ENCODE data around the gene DBN1.
"Not testable (repeated sequence)": the region's sequence is repeated elsewhere in the genome, so short reads cannot be mapped to it uniquely, and the experiment has no call there.

Gene DBN1

DNA sequence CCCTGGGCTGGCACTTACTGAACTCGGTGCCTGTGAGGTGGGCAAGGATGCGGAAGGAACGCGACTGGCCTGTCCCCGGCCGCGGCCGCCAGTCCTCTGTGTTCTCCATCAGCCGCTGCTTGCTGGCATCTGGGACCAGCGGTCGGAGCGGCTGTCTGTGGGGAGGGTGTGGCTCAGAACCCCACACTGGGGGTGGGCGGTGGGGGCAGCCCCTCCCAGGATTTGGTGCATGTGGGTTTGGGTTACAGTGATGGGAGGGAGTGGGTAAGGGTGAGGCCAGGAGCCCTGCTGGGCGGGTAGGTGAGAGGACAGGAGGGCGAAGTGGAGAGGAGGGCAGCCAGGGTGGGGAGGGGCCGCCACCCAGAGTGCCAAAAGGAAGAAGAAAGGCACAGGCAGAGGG is 17.6 kb upstream of the DBN1 start:
- DNase-seq (ENCODE audit: low read depth), result no peak

DNA sequence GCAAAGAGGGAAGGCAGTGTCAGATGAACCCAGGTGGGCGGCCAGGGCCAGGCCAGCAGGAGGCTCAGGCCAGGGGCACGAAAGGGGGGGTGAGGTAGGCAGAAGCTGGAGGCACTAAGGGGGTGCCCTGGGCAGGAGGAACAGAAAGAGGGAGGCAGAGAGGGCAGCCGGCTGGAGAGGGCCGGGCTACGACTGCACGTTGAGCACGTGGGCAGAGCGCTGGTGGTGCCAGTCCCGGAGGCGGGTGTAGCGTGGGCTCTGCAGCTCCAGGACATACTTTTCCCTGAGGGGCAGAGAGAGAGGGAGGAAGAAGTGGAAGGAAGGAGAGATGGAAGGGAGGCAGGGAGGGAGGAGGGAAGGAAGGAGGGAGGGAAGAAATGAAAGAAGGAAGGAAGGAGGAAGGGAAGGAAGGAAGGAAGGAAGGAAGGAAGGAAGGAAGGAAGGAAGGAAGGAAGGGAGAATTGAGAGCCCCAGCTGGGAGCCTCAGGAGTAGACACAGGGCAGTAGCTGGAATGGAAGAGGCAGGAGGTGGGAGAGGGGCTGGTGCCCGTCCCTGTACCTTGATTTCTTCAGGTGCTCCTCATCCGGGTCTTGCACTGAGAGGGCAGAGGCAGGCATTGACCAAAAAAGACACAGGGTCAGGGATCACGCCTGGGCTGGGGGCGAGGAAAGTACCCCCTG is 17.0 kb upstream of the DBN1 start:
- DNase-seq (ENCODE audit: low read depth), result no peak

DNA sequence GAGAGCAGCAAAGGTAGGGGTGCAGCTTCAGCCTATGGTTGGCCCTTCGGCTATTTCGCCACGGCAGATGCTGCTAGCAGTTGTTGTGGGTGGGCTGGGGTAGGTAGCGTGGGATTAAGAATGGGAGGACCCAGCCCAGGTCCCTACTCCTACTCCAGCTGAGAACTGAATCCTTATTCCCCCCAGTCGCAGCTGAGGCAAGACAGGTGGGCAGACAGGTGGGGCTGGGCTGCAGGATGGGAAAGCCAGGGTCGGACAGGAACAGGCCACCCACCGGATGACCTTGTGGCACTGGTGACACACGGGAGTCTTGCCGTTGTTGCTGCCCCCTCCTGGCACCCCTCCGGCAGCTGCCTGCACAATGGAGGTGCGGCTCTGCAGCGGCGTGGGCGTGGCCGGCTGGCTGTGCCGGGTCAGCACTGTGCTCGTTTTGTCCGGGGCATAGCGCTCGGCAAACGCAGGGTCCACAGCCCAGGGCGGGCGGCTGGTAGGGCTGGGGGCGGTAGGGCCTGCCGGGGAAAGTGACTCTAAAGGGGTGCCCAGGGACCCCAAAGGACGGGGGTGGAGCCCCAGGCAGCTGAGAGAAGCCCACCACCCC is 15.8 kb upstream of the DBN1 start:
- DNase-seq (ENCODE audit: low read depth), result no peak

DNA sequence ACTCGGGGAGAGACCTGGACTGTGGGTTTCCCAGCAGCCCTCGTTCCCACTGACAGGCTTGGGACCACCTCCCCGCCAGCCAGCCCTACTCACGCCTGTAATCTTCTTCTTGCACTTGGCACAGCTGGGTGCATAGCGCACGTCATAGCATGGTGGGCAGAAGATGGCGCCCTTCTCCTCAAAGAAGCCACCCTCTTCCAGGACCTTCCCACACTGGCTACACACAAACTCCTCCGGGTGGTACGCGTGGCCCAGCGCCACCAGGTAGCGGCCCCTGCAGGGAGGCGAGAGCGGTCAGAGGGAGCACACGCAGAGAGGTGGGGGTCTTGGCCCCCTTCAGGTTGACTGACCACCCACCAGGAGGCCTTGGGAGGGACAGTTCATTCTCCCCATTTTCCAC is 14.5 kb upstream of the DBN1 start:
- DNase-seq (ENCODE audit: low read depth), result no peak

DNA sequence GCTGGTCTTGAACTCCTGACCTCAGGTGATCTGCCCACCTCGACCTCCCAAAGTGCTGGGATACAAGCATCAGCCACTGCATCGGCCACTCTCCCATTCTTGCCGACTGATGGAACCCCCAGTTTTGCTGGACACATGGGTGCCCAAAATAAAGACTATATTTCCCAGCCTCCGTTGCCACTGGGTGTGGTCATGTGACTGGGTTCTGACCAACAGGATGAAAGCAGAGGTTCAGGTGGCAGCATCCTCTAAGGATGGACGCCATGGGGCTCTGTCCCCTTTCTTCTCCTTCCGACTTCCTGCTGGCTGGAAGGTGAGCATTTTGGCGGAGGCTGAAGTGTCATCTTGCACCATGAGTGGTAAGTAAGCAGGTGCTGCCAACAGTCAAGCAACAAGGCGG is 13.7 kb upstream of the DBN1 start:
- DNase-seq (ENCODE audit: low read depth), result no peak

DNA sequence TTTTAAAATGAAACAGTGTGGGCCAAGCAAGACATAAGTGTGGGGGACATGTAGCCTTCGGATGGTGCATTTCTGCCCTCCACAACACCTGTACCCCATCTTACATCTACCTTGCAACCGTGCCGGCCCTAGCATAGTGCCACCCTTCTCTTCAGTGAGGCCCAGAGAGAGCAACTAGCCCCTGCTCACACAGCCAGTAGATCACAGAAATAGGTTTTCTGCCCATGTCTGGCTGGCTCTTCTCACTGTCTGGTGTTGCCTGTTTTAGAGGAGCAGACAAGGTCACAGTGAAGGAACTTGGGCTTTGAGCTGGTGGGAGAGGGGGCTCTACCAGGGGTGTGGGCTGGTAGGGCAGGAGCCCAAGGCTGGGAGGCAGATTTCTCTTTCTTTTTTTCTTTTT is 12.8 kb upstream of the DBN1 start:
- DNase-seq (ENCODE audit: low read depth), result no peak

DNA sequence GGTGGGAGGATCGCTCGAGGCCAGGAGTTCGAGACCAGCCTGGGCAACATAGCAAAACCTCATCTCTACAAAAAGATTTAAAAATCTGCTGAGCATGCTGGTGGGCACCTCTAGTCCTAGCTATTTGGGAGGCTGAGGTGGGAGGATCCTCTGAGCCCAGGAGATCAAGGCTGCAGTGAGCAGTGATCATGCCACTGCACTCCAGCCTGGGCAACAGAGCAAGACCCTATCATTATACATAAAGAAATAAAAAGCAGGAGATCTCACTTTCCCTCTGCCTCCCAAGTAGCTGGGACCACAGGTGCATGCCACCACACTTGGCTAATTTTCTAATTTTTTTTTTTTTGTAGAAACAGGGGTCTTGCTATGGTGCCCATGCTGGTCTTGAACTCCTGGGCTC is 12.3 kb upstream of the DBN1 start:
- DNase-seq (ENCODE audit: low read depth), result not testable (repeated sequence)

DNA sequence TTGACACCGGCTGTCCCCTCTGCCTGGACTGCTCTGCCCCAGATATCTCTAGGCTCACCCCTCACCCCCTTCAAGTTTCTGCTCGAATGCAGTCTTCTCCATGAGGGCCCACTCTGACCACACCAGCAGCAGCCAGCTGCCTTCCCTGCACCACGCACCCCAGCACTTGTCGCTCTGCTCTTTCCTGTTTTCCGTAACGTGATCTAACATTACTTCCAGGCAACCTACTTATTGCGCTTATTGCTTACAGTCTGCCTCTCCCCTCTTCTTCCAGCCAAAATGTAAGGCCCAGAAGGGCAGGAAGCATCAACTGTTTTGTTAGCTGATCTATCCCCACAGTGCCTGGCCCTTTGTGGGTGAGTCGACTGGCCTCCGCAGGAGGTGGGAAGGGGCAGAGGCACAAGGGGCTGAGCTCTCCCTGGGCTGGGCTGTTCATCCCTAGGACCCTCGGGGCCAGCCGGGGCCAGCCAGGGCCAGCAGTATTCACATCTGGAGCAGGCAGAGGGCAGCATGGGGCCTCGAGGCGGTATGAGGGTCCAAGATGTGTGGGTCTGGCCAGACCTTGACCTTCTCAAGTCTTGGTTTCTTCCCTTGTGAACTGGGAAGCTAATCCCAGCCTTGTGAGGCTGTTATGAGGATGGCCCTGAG is 11.6 kb upstream of the DBN1 start:
- DNase-seq (ENCODE audit: low read depth), result no peak

DNA sequence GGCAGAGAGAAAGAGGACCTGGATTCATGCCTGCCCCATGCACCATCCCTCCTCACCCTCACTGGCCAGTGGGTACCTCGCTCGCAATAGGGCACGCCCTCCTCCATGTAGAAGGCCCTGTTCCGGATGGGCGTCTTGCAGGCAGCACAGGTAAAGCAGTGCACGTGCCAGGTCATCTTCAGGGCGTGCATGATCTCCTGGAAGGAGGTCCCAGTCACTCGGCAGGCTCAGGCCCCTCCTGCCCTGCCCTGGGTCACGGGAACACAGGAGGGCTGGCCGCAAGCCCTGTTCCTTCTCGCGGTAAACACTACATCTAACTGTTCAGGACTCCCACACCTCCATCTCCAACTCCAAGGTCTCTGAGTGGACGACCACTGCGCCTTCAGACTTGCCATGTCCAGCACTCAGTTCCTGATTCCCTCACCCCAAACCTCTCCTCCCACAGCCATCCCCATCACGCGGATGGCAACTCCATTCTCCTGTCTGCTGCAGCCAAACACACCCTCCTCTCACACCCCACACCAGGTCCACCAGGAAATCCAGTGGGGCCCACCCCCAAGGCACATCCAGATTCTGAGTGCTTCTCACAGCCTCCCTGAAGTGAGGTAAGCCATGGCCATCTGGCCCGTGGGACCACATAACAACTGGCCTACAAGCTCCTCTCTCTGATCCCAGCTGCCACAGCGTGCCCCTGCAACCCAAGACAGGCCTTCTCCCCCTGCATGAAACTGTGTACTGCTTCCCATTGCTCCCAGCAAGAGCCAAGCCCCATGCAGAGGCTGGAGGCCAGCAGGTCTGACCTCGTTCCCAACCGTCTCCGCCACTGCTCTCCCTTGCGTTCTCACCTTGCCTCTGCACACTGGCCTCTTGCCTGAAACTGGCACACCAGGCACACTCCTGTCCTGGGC is 10.8 kb upstream of the DBN1 start:
- DNase-seq (ENCODE audit: low read depth), result no peak

DNA sequence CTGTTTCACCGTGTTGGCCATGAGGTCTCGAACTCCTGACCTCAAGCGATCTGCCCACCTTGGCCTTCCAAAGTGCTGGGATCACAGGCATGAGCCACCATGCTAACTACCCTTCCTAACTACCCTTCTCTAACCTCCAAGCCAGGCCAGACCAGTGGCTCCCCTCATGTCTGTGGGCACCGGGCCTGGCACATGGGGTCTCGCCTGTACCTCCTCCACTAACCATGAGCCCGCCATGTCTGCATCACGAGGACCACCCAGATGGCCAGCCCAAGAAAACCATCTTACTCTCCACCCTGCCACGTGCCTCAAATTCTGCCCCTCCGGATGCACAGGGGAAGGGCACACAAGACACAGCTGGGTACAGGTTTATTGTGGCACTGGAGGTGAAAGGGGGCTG is 9.6 kb upstream of the DBN1 start:
- no peak for DNase-seq (ENCODE audit: low read depth)

DNA sequence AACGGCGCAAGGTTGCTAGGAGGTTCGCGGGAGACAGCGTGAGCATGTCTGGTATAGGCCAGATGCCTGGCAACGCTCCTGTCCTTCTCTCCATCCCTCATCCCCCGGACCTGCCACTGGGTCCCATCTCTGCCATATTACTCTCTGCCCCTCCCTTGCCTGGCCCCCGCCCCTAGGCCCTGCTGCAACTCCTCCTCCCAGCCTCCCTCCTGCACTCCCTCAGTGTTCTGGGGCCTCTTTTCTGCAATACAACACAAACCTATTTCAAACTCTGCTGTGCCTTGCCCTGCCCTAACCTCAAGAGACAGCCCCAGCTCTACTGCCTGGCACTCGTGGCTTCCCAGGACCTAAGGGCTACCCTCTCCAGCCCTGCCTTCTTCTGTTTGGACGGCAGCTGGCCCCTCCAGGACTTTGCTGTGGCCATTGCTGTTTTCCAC is 8.9 kb upstream of the DBN1 start:
- DNase-seq (ENCODE audit: low read depth), result no peak

DNA sequence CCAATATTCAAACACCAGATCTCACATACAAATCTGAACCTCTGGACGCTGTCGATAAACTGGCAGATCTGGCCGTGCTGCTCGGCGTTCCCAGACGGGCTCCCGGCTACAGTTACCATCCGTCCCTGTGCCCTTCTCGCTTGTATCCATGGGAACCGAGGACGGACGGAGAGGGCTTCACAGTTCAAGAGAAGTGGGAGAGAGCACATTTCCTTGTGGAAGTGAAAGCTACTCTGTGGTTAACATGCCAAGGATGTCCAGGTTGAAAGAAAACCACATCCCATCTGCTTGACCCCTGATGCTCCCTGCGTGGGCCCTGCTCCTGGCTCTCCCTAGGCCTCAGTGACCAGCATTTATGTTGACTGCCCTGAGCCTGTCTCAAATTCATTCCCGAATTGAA is 6.3 kb upstream of the DBN1 start:
- DNase-seq (ENCODE audit: low read depth), result no peak

DNA sequence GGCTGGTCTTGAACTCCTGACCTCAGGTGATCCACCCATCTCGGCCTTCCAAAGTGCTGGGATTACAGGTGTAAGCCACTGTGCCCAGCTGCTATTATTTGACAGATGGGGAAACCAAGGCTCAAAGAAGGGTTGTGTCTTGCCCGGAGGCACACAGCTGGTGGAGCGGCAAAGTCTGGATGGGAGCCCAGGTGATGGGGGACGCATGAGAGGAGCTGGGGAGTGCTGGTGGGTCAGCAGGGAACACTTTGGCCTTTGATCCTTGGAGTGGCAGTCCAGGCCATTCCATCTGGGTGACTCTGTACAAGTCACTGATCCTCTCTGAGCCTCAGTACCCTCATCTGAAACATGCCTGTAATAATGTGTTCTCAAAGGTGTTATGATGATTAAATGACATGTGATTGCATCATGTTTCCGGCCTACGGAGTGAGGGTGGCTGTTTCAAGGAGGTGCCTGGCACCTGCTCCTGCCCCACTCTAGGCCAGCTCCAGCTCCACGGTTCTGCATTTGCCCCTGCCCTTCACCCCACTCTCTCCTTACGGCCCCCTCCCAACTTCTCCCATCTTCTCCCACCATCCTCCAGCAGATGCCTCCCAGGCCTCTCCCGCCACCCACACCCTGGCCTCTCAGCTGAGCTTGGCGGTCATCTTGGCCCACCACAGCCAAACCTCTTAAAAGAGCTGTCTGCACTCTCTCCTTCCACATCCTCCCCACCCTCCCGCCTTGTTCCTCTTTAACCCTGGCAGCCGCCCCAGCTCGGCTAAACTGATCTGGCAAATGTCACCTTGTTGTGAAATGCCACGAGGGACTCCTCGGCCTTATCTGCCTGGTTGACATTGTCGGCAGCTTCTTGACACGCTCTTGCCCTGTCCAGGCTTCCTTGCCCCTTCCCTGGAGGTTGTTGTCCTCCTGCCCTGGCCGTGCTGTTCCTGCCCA is 5.5 kb upstream of the DBN1 start:
- no peak for DNase-seq (ENCODE audit: low read depth)

DNA sequence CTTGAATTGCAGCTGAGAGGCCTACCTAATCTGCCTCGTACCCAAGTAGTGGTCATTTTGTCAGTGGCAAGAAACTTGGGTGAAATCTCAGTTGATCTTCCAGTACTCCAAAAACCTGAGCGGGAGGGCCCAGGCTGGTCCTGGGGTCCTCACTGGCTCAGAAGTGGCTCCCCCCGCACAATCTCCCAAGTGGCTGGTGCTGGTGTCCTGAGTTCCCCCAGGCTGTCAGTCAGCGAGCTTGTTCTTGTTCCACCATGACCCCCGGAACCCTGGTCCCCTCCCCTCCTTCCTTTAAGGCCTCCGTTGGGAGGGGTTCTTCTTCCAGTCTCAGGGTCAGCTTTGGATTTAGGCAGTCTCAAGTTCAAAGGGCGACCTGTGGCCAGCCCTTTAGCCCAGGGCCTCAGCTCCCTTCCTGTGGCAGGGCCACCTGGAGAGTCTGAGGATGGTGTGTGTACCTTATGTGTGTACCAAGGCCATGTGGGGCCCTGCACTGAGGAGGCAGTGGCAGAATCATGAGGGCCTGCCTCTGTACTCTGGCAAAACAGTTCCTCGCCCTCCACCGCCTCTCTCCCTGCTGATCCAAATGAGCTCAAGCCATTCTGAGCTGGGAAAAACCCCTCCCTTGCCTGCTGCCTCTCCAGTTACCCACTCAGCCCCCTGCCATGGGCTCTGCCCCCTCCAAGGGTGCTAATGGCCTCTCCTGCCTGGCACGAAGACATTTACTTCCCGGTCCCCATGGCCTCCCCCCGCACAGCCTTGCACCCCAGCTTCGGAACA is 4.5 kb upstream of the DBN1 start:
- DNase-seq (ENCODE audit: low read depth), result no peak

DNA sequence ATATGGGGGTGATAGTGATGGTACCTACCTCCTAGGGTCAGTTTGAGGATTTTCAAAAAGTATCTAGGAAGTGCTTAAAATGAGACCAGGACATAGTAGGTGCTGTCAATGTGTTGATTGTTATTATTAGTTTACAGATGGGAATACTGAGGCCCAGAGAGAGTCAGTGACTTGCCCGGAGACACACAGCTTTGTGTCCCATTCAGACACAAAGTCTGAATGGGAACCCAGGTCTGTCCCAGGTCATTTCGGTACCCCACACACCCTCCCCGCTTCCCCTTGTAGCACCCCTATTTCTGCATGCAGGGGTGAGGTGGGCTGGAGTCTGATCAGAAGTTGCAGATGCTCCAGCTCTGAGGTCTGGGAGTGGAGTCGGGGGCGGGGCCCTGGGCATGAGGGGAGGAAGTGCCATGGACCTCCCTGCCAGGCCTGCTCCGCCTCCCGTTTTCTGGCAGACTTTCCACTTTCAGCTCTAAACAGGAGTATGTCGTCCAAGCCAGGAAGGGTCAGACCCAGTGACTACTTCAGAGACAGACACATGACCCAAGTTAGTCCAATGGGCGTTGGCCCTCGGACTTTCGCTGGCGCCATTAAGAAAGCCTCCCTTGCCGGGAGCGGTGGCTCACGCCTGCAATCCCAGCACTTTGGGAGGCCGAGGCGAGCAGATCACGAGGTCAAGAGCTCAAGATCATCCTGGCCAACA is 3.2 kb upstream of the DBN1 start:
- no peak for DNase-seq (ENCODE audit: low read depth)

DNA sequence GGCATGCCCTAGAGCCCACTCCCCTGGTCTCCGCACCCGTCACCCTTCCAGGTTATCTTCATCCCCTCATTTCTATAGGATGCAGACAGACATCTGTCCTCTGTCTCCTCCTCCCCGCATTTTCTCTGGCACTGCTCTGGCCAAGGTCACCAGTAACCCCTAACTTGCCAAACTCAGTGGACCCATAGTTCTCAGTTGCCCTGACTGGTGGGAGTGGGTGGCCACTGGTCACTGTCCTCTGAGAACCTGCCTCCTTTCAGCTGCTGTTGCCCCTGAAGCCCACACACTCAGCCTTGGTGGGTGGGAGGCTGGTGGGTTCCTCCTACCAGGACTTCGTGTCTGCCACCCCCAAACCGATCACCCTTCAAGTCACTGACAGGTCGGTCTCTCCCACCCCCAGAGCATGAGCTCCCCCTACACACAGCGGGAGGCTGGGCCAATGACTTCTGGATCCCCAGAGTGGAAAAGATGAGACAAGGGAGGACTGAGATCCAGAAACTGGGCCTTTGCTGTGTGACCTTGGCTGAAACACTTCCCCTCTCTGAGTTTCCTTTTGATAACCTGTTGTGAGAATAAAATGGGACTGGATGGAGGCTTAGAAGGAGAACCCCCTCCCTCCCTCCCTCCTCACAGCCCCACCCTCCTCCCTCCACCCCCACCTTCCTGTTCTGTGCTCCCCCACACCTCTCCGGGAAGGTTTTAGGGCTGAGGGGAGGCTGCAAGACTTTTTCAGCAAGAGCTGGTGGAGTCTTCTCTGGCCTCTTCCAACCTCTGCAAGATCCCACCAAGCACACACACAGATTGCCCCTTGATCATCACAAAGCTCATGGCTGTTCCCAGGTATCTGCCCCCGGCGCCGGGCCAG is 2.4 kb upstream of the DBN1 start:
- no peak for DNase-seq (ENCODE audit: low read depth)

DNA sequence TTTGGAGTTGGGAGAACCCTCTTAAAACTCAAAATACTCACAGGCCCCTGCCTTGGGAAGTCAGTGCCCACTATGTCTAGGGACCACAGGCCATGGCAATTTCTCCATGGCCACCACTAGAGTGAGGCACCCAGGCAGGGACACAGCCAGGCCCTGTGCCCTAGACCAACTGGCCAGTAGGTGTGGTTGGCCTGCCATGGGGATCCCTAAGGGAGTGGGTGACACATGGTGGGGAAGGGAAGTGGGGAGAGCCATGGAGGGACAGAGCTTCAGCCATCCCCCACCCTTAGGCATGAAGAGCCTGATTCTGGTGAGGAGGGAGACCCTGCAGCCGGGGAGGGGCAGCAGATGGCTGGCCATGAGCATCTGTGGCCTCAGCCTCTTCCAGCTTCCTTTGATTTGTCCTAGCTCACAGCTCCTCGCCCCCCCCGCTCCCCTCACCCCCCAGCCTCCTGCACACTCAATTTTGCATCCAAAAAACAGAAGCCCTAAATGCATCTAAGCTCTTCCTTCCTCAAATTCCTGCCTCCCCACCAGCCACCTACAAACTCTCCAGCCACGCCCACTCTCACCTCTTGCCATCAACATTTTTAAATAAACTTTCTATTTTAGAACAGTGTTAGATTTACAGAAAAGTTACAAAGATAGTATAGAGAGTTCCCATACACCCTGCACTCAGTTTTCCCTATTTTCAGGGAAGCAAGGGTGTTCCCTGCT is 1.6 kb upstream of the DBN1 start:
- DNase-seq (ENCODE audit: low read depth), result no peak

DNA sequence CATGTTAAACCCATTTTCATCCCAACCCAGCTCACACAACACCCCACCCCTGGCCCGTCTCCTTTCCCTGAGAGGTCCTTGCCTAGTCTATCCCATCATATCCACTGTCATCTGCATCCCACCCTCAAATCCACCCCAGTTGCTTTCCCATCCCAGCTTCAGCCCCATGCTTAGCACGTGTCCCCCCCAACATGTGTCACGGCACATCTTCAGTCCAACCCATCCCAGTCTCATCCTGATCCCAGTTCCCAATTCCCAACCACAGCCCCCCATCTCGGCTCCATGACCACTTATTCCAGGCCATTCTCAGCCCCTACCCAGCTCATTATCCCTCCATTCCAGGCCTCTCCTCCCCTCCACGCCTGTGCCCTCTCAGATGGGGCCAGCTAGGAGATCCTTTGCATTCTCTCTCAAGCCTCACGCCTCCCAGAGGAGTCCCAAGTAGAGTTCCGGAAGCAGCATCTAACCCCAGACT is 605 bp upstream of the DBN1 start:
- no peak for DNase-seq (ENCODE audit: low read depth)
